ENCODE results near the gene ARRB2.
"Not testable (repeated sequence)": the region's sequence is repeated elsewhere in the genome, so short reads cannot be mapped to it uniquely, and the experiment has no call there.

ARRB2 gene

DNA sequence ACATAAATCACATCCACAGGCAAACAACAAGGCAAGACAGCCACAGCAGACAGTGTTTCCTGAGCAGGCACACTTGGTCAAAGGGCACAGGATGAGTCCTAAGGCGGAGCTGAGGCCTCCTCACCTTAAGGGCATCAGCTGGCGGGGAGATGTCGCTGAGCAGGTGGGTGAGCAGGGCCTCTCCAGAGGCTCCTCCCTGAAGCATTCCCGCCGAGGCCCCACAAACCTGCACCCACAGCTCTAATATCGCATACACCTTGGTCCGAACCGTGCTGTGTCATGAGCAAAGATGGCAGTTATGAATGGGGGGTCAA lies 35.8 kb upstream of the ARRB2 start:
- no peaks in the 10 kb centered on the region for H3K9me3 ChIP-seq (ENCODE audit: control insufficient read depth in 1 of 2, low read length in 2 of 2)
- no peak overlapping the region for H3K27ac ChIP-seq (ENCODE audit: low read depth, low read length)
- H3K36me3 ChIP-seq (ENCODE audit: control insufficient read depth in 1 of 2, insufficient read depth in 2 of 2, low read length in 2 of 2), result peaks cover 29 to 83% of the 10 kb centered on the region in 2 donors
- H3K4me1 ChIP-seq (ENCODE audit: control insufficient read depth in 1 of 2, insufficient read depth in 2 of 2, low read length in 2 of 2), result no peaks in the 10 kb centered on the region
- H3K4me3 ChIP-seq (ENCODE audit: low read depth in 1 of 2, low read length in 2 of 2), result no peak overlapping the region
- no peak overlapping the region for H3K9ac ChIP-seq (ENCODE audit: low read depth in 1 of 2, low read length in 2 of 2)
- no peaks in the 10 kb centered on the region for H3K27me3 ChIP-seq (ENCODE audit: control insufficient read depth in 1 of 2, insufficient read depth in 2 of 2, low read length in 2 of 2)

- peaks cover 35 to 87% of the 10 kb centered on the region in 2 donors for H3K36me3 ChIP-seq (ENCODE audit: control insufficient read depth in 1 of 2, insufficient read depth in 2 of 2, low read length in 2 of 2)
These were observed 34.6 kb upstream of the ARRB2 start for GRCh38 chr17:4675791-4676190.

DNA sequence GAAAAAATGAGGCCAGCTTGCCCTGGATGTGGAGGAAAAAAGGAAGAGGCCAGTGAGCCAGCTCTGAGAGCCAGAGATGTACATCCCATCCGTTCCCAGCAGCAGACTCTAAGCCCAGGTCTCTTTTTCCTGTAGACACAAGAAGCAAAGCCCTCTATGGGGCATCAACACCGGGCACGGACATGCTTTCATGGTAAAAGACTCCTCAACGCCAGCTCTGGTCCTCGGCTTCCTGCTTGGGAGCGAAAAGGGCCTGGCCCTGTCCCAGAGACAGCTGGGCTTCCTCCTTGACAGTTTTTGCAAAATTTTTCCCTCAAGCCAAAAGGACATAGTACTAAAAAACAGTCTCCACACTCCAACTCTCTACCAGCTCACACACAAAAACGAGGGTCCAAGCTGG lies 33.6 kb upstream of the ARRB2 start:
- H3K27ac ChIP-seq (ENCODE audit: low read depth, low read length), result no peak overlapping the region
- H3K36me3 ChIP-seq (ENCODE audit: control insufficient read depth in 1 of 2, insufficient read depth in 2 of 2, low read length in 2 of 2), result peaks cover 38 to 83% of the 10 kb centered on the region in 2 donors
- no peaks in the 10 kb centered on the region for H3K9me3 ChIP-seq (ENCODE audit: control insufficient read depth in 1 of 2, low read length in 2 of 2)
- H3K4me3 ChIP-seq (ENCODE audit: low read depth in 1 of 2, low read length in 2 of 2), result no peak overlapping the region
- no peaks in the 10 kb centered on the region for H3K27me3 ChIP-seq (ENCODE audit: control insufficient read depth in 1 of 2, insufficient read depth in 2 of 2, low read length in 2 of 2)
- H3K9ac ChIP-seq (ENCODE audit: low read depth in 1 of 2, low read length in 2 of 2), result no peak overlapping the region
- no peaks in the 10 kb centered on the region for H3K4me1 ChIP-seq (ENCODE audit: control insufficient read depth in 1 of 2, insufficient read depth in 2 of 2, low read length in 2 of 2)

More at GRCh38 chr17:4675791-4676190, 34.6 kb upstream of the ARRB2 start:
- Histone ChIP-seq H3K4me1 (ENCODE audit: control insufficient read depth in 1 of 2, insufficient read depth in 2 of 2, low read length in 2 of 2) (no peaks in the 10 kb centered on the region), H3K27me3 (ENCODE audit: control insufficient read depth in 1 of 2, insufficient read depth in 2 of 2, low read length in 2 of 2) (no peaks in the 10 kb centered on the region), H3K9ac (ENCODE audit: low read depth in 1 of 2, low read length in 2 of 2) (no peak overlapping the region), H3K27ac (ENCODE audit: low read depth, low read length) (no peak overlapping the region), H3K4me3 (ENCODE audit: low read depth in 1 of 2, low read length in 2 of 2) (no peak overlapping the region), H3K9me3 (ENCODE audit: control insufficient read depth in 1 of 2, low read length in 2 of 2) (no peaks in the 10 kb centered on the region)

DNA sequence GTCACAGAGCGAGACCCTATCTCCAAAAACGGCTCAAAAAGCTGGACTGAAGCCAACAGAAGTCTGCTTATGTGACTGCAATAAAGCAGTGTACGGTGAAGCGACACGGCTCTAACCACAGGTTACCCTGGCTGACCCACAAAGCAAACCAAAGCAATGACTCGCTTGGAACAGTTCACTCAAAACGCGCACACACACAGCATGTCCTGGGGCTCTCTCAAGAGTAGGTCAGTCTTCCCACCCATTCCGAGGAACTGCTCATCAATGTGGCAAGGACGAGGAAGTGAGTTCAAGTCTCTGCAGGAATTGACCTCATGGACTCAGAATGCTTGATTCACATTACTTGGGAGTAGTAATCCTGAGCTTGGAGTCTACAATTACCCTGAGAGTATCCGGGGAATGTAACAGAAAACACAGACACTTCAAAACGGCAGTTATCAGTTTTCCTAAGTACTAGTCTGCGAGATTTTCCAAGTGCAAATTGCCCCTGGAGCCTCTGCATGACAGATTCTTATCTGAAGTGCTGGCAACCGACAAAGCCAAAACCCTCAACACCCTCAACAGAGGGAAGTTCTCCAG lies 31.9 kb upstream of the ARRB2 start:
- Histone ChIP-seq H3K9me3 (ENCODE audit: control insufficient read depth in 1 of 2, low read length in 2 of 2) (no peaks in the 10 kb centered on the region), H3K4me1 (ENCODE audit: control insufficient read depth in 1 of 2, insufficient read depth in 2 of 2, low read length in 2 of 2) (no peaks in the 10 kb centered on the region), H3K27me3 (ENCODE audit: control insufficient read depth in 1 of 2, insufficient read depth in 2 of 2, low read length in 2 of 2) (no peaks in the 10 kb centered on the region), H3K9ac (ENCODE audit: low read depth in 1 of 2, low read length in 2 of 2) (no peak overlapping the region), H3K27ac (ENCODE audit: low read depth, low read length) (no peak overlapping the region), H3K4me3 (ENCODE audit: low read depth in 1 of 2, low read length in 2 of 2) (no peak overlapping the region), H3K36me3 (ENCODE audit: control insufficient read depth in 1 of 2, insufficient read depth in 2 of 2, low read length in 2 of 2) (peaks cover 44 to 79% of the 10 kb centered on the region in 2 donors)

DNA sequence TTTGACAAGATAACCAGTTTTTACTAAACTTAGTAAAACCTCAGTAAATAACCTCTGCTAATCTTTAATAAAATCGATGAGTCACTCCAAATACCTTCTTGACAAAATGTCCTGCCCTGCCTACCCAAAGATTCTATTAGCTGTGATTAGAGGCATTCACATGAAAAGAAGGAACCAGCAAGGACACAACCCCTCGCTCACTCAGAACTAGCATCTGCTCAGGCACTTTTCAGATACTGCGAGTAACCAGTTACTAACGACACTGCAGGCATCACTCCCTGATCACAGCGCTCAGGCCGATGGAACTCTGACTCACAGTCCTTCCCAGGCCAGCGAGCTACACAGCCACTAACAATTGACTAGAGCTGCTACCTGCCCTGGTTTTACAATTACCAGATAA lies 30.8 kb upstream of the ARRB2 start:
- H3K9ac ChIP-seq (ENCODE audit: low read depth in 1 of 2, low read length in 2 of 2), result no peak overlapping the region
- H3K36me3 ChIP-seq (ENCODE audit: control insufficient read depth in 1 of 2, insufficient read depth in 2 of 2, low read length in 2 of 2), result peaks cover 38 to 72% of the 10 kb centered on the region in 2 donors
- no peaks in the 10 kb centered on the region for H3K27me3 ChIP-seq (ENCODE audit: control insufficient read depth in 1 of 2, insufficient read depth in 2 of 2, low read length in 2 of 2)
- no peaks in the 10 kb centered on the region for H3K9me3 ChIP-seq (ENCODE audit: control insufficient read depth in 1 of 2, low read length in 2 of 2)
- no peak overlapping the region for H3K27ac ChIP-seq (ENCODE audit: low read depth, low read length)
- no peaks in the 10 kb centered on the region for H3K4me1 ChIP-seq (ENCODE audit: control insufficient read depth in 1 of 2, insufficient read depth in 2 of 2, low read length in 2 of 2)
- no peak overlapping the region for H3K4me3 ChIP-seq (ENCODE audit: low read depth in 1 of 2, low read length in 2 of 2)

- not testable (repeated sequence) for H3K9ac ChIP-seq (ENCODE audit: low read depth in 1 of 2, low read length in 2 of 2); H3K27ac ChIP-seq (ENCODE audit: low read depth, low read length)
- H3K36me3 ChIP-seq (ENCODE audit: control insufficient read depth in 1 of 2, insufficient read depth in 2 of 2, low read length in 2 of 2), result peaks cover 23 to 50% of the 10 kb centered on the region in 2 donors
These were observed 26.7 kb upstream of the ARRB2 start for GRCh38 chr17:4683739-4684138.

GRCh38 chr17:4689872-4690271 lies 20.6 kb upstream of the ARRB2 start:
- not testable (repeated sequence) for H3K27ac ChIP-seq (ENCODE audit: low read depth, low read length); H3K27me3 ChIP-seq (ENCODE audit: control insufficient read depth in 1 of 2, insufficient read depth in 2 of 2, low read length in 2 of 2); H3K9me3 ChIP-seq (ENCODE audit: control insufficient read depth in 1 of 2, low read length in 2 of 2); H3K9ac ChIP-seq (ENCODE audit: low read depth in 1 of 2, low read length in 2 of 2); H3K4me1 ChIP-seq (ENCODE audit: control insufficient read depth in 1 of 2, insufficient read depth in 2 of 2, low read length in 2 of 2); H3K4me3 ChIP-seq (ENCODE audit: low read depth in 1 of 2, low read length in 2 of 2)
- H3K36me3 ChIP-seq (ENCODE audit: control insufficient read depth in 1 of 2, insufficient read depth in 2 of 2, low read length in 2 of 2), result peaks cover 7 to 38% of the 10 kb centered on the region in 2 donors

More at GRCh38 chr17:4683739-4684138, 26.7 kb upstream of the ARRB2 start:
- not testable (repeated sequence) for H3K4me3 ChIP-seq (ENCODE audit: low read depth in 1 of 2, low read length in 2 of 2); H3K4me1 ChIP-seq (ENCODE audit: control insufficient read depth in 1 of 2, insufficient read depth in 2 of 2, low read length in 2 of 2); H3K27me3 ChIP-seq (ENCODE audit: control insufficient read depth in 1 of 2, insufficient read depth in 2 of 2, low read length in 2 of 2); H3K9me3 ChIP-seq (ENCODE audit: control insufficient read depth in 1 of 2, low read length in 2 of 2)

GRCh38 chr17:4690745-4691144 lies 19.7 kb upstream of the ARRB2 start:
- no peak overlapping the region for H3K9ac ChIP-seq (ENCODE audit: low read depth in 1 of 2, low read length in 2 of 2)
- no peaks in the 10 kb centered on the region for H3K27me3 ChIP-seq (ENCODE audit: control insufficient read depth in 1 of 2, insufficient read depth in 2 of 2, low read length in 2 of 2)
- H3K4me1 ChIP-seq (ENCODE audit: control insufficient read depth in 1 of 2, insufficient read depth in 2 of 2, low read length in 2 of 2), result peaks cover 0 to 4% of the 10 kb centered on the region in 2 donors
- H3K36me3 ChIP-seq (ENCODE audit: control insufficient read depth in 1 of 2, insufficient read depth in 2 of 2, low read length in 2 of 2), result peaks cover 7 to 34% of the 10 kb centered on the region in 2 donors
- H3K9me3 ChIP-seq (ENCODE audit: control insufficient read depth in 1 of 2, low read length in 2 of 2), result no peaks in the 10 kb centered on the region
- H3K27ac ChIP-seq (ENCODE audit: low read depth, low read length), result no peak overlapping the region
- H3K4me3 ChIP-seq (ENCODE audit: low read depth in 1 of 2, low read length in 2 of 2), result no peak overlapping the region

GRCh38 chr17:4691686-4692085 lies 18.7 kb upstream of the ARRB2 start:
- Histone ChIP-seq H3K36me3 (ENCODE audit: control insufficient read depth in 1 of 2, insufficient read depth in 2 of 2, low read length in 2 of 2) (peaks cover 7 to 35% of the 10 kb centered on the region in 2 donors), H3K4me3 (ENCODE audit: low read depth in 1 of 2, low read length in 2 of 2) (no peak overlapping the region), H3K27ac (ENCODE audit: low read depth, low read length) (no peak overlapping the region), H3K9me3 (ENCODE audit: control insufficient read depth in 1 of 2, low read length in 2 of 2) (no peaks in the 10 kb centered on the region), H3K9ac (ENCODE audit: low read depth in 1 of 2, low read length in 2 of 2) (peak overlapping the region in 1 of 2 donors; percentile 6), H3K4me1 (ENCODE audit: control insufficient read depth in 1 of 2, insufficient read depth in 2 of 2, low read length in 2 of 2) (peaks cover 0 to 4% of the 10 kb centered on the region in 2 donors), H3K27me3 (ENCODE audit: control insufficient read depth in 1 of 2, insufficient read depth in 2 of 2, low read length in 2 of 2) (no peaks in the 10 kb centered on the region)

DNA sequence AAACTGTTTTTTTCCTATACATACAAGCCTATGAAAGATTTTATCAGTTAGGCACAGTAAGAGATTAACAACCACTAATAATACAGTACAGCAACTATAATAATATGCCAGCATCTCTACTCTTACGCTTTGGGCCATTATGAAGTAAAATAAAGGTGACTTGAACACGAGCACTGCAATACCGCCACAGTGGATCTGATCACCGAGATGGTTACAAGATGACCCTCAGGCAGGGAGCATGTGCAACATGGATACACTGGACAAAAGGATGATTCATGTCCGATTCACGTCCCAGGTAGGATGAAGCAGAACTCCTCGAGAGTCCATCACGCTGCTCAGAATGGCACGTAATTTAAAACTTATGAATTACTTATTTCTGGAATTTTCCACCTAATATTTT lies 17.0 kb upstream of the ARRB2 start:
- H3K27ac ChIP-seq (ENCODE audit: low read depth, low read length), result no peak overlapping the region
- no peak overlapping the region for H3K4me3 ChIP-seq (ENCODE audit: low read depth in 1 of 2, low read length in 2 of 2)
- no peaks in the 10 kb centered on the region for H3K9me3 ChIP-seq (ENCODE audit: control insufficient read depth in 1 of 2, low read length in 2 of 2)
- no peaks in the 10 kb centered on the region for H3K27me3 ChIP-seq (ENCODE audit: control insufficient read depth in 1 of 2, insufficient read depth in 2 of 2, low read length in 2 of 2)
- H3K9ac ChIP-seq (ENCODE audit: low read depth in 1 of 2, low read length in 2 of 2), result no peak overlapping the region
- peaks cover 0 to 4% of the 10 kb centered on the region in 2 donors for H3K4me1 ChIP-seq (ENCODE audit: control insufficient read depth in 1 of 2, insufficient read depth in 2 of 2, low read length in 2 of 2)
- H3K36me3 ChIP-seq (ENCODE audit: control insufficient read depth in 1 of 2, insufficient read depth in 2 of 2, low read length in 2 of 2), result peaks cover 7 to 27% of the 10 kb centered on the region in 2 donors

DNA sequence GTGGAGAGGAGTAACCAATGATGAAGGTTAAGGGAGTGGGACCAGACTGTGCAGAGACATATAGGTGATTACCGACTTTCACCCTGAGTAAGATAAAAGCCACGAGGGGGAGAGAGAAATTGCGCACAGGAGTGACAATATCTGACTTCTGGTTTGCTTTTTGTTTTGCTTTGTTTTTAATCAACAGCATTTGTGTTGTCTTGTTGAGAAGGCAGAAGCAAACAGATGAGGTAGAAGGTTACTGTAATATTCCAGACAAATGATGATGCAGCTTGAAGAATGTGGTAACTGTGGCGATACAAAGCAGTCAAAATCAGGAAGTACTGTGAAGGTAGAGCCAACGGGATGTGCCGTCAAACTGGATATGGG lies 14.0 kb upstream of the ARRB2 start:
- no peaks in the 10 kb centered on the region for H3K27me3 ChIP-seq (ENCODE audit: control insufficient read depth in 1 of 2, insufficient read depth in 2 of 2, low read length in 2 of 2)
- H3K27ac ChIP-seq (ENCODE audit: low read depth, low read length), result no peak overlapping the region
- no peaks in the 10 kb centered on the region for H3K4me1 ChIP-seq (ENCODE audit: control insufficient read depth in 1 of 2, insufficient read depth in 2 of 2, low read length in 2 of 2)
- peak overlapping the region in 1 of 2 donors; percentile 44 for H3K9ac ChIP-seq (ENCODE audit: low read depth in 1 of 2, low read length in 2 of 2)
- no peak overlapping the region for H3K4me3 ChIP-seq (ENCODE audit: low read depth in 1 of 2, low read length in 2 of 2)
- no peaks in the 10 kb centered on the region for H3K9me3 ChIP-seq (ENCODE audit: control insufficient read depth in 1 of 2, low read length in 2 of 2)
- H3K36me3 ChIP-seq (ENCODE audit: control insufficient read depth in 1 of 2, insufficient read depth in 2 of 2, low read length in 2 of 2), result peaks cover 0 to 11% of the 10 kb centered on the region in 2 donors
